Measurements from ENCODE around the gene ADRA2B. TPM values are rescaled to one million over a fixed set of nuclear protein-coding genes. Genes with fewer than 3 reads are reported as not detected.

ADRA2B gene
- polyA plus RNA-seq, 1 donor (not counting 4 experiments of a cell fraction or from before 2014, with no cell fraction given), result not detected

DNA sequence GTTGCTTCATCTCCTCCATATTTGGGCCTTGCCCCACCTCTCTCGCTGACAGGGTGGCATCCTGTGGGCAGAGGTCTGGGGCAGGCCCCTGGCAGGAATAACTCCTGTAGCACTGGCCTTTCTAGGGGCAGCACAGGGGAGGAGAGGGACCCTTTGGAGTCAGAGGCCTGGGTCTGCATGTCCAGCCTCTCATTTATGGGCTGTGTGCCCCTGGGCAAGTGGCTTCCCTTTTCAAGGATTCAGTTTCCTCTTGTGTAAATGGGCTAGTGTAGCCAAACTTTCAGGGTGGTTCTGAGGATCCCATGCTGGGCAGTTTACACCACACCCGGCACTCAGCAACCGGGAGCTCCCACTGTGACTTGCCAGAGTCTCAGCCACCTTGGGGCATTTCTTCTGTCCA is 23.4 kb downstream of the ADRA2B start:
- Histone ChIP-seq H3K4me1 (ENCODE audit: control insufficient read depth, extremely low read depth, insufficient read depth, low read length) (peaks cover 8% of the 10 kb centered on the region), H2AFZ (ENCODE audit: control insufficient read depth, low read length) (no peak overlapping the region), H3K27me3 (ENCODE audit: control insufficient read depth, extremely low read depth, insufficient read depth, low read length) (peaks cover 15% of the 10 kb centered on the region), H3K79me2 (ENCODE audit: control insufficient read depth, insufficient read depth, low read length) (no peaks in the 10 kb centered on the region), H3K9ac (ENCODE audit: control insufficient read depth, extremely low read depth, insufficient read depth, low read length) (no peak overlapping the region), H3K4me3 (ENCODE audit: control insufficient read depth in 2 of 3, extremely low read depth in 1 of 3, insufficient read depth in 2 of 3, low read depth in 1 of 3, low read length in 3 of 3) (no peak overlapping the region), H3K9me3 (ENCODE audit: control insufficient read depth, low read depth, low read length) (no peaks in the 10 kb centered on the region), H3K36me3 (ENCODE audit: control insufficient read depth in 2 of 2, extremely low read depth in 1 of 2, insufficient read depth in 2 of 2, low read length in 2 of 2) (no peaks in the 10 kb centered on the region), H3K27ac (ENCODE audit: control insufficient read depth, insufficient read depth, low read length) (no peak overlapping the region), H4K20me1 (ENCODE audit: control insufficient read depth, extremely low read depth, insufficient read depth, low read length) (no peaks in the 10 kb centered on the region), H3K4me2 (ENCODE audit: control insufficient read depth, extremely low read depth, insufficient read depth, low read depth, low read length) (no peak overlapping the region), H3K9me1 (ENCODE audit: control insufficient read depth, extremely low read depth, insufficient read depth, low read length) (no peaks in the 10 kb centered on the region)
- dilution Hi-C loops (cut with MboI; ENCODE audit: extremely low pct_ligation_motif_present, low sequenced_read_pairs), result no loop called here
- no peak for DNase-seq (ENCODE audit: low read depth, low spot score)
- TF ChIP-seq, protein P1, sequence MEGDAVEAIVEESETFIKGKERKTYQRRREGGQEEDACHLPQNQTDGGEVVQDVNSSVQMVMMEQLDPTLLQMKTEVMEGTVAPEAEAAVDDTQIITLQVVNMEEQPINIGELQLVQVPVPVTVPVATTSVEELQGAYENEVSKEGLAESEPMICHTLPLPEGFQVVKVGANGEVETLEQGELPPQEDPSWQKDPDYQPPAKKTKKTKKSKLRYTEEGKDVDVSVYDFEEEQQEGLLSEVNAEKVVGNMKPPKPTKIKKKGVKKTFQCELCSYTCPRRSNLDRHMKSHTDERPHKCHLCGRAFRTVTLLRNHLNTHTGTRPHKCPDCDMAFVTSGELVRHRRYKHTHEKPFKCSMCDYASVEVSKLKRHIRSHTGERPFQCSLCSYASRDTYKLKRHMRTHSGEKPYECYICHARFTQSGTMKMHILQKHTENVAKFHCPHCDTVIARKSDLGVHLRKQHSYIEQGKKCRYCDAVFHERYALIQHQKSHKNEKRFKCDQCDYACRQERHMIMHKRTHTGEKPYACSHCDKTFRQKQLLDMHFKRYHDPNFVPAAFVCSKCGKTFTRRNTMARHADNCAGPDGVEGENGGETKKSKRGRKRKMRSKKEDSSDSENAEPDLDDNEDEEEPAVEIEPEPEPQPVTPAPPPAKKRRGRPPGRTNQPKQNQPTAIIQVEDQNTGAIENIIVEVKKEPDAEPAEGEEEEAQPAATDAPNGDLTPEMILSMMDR (optimal IDR thresholded peaks at IDR 0.05 in 1 of 3, IDR thresholded peaks at IDR 0.05 in 1 of 3, conservative IDR thresholded peaks at IDR 0.05 in 1 of 3; ENCODE audit: extremely low read depth in 1 of 3, insufficient read depth in 2 of 3, low read length in 3 of 3), result no peak
- no peak for TF ChIP-seq EZH2 (IDR thresholded peaks at IDR 0.05; ENCODE audit: low read length)
- no peak for FAIRE-seq

DNA sequence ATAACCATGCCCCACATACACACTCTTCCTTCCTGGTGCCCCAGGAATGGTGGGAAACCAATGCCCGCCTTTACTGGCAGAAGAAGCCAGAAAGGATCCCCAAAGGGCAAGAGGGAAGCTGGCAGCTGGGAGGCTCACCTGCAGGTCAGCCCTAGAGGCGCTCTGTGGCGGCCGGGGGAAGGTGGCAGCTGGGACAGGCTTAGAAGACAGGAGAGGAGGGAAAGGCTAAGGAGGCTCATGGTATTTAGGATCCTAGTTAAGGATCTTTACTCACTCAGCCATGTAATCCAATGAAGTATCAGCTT is 23.8 kb downstream of the ADRA2B start:
- H3K9ac ChIP-seq (ENCODE audit: control insufficient read depth, extremely low read depth, insufficient read depth, low read length), result no peak overlapping the region
- no peaks in the 10 kb centered on the region for H4K20me1 ChIP-seq (ENCODE audit: control insufficient read depth, extremely low read depth, insufficient read depth, low read length)
- H3K79me2 ChIP-seq (ENCODE audit: control insufficient read depth, insufficient read depth, low read length), result no peaks in the 10 kb centered on the region
- no peak overlapping the region for H3K27ac ChIP-seq (ENCODE audit: control insufficient read depth, insufficient read depth, low read length)
- FAIRE-seq (no peak), DNase-seq (ENCODE audit: low read depth, low spot score) (no peak)
- peaks cover 8% of the 10 kb centered on the region for H3K4me1 ChIP-seq (ENCODE audit: control insufficient read depth, extremely low read depth, insufficient read depth, low read length)
- H3K9me1 ChIP-seq (ENCODE audit: control insufficient read depth, extremely low read depth, insufficient read depth, low read length), result no peaks in the 10 kb centered on the region
- no peaks in the 10 kb centered on the region for H3K9me3 ChIP-seq (ENCODE audit: control insufficient read depth, low read depth, low read length)
- no peak overlapping the region for H2AFZ ChIP-seq (ENCODE audit: control insufficient read depth, low read length)
- dilution Hi-C loops (cut with MboI; ENCODE audit: extremely low pct_ligation_motif_present, low sequenced_read_pairs), result no loop called here
- peaks cover 17% of the 10 kb centered on the region for H3K27me3 ChIP-seq (ENCODE audit: control insufficient read depth, extremely low read depth, insufficient read depth, low read length)
- no peaks in the 10 kb centered on the region for H3K36me3 ChIP-seq (ENCODE audit: control insufficient read depth in 2 of 2, extremely low read depth in 1 of 2, insufficient read depth in 2 of 2, low read length in 2 of 2)
- no peak overlapping the region for H3K4me3 ChIP-seq (ENCODE audit: control insufficient read depth in 2 of 3, extremely low read depth in 1 of 3, insufficient read depth in 2 of 3, low read depth in 1 of 3, low read length in 3 of 3)
- no peak overlapping the region for H3K4me2 ChIP-seq (ENCODE audit: control insufficient read depth, extremely low read depth, insufficient read depth, low read depth, low read length)
- TF ChIP-seq, protein P1 (optimal IDR thresholded peaks at IDR 0.05 in 1 of 3, IDR thresholded peaks at IDR 0.05 in 1 of 3, conservative IDR thresholded peaks at IDR 0.05 in 1 of 3; ENCODE audit: extremely low read depth in 1 of 3, insufficient read depth in 2 of 3, low read length in 3 of 3), result no peak
- no peak for TF ChIP-seq EZH2 (IDR thresholded peaks at IDR 0.05; ENCODE audit: low read length)
